ENCODE results near the gene PLIN1. TPM values are rescaled to one million over a fixed set of nuclear protein-coding genes. Genes with fewer than 3 reads are reported as not detected.

Gene PLIN1
- total RNA-seq, 2 donors from 2014 or later = 5.7 to 24.2 TPM

DNA sequence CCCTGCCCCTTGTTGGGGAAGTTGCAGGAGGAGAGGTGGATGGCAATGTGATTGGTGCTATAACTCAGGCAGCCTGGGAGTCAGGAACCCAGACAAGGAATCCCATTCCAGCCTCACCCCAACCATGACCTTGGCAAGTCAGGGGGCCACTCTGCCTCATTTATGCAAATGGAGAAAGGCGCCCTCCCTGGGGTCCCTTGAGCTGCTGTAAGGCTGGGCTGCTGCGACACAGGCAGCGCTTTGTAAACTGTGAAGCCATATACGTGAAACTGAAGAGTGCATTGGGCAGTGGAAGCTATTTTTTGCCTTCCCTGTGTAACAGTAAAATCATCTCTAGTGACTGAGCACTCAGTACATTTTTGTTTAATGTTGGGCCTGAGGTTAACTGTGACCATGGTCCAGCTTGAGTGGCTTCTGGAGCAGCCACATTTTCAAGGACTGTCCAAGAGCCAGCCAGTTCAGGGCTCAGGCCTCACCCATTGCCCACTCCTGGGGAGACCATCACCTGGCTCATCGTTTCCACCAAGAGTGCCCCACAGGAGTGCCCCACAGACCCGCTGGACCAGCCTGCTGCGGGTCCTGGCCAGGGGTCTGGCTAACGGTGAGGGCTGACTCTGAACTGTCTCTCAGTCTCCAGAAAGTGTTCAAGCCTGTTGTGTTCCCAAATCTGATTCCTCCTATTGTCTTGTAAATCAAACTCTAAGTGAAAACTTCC, 51.8 kb downstream of the PLIN1 start:
- H3K27me3 ChIP-seq (replicated peaks; ENCODE audit: insufficient read depth) = no peaks in the 10 kb centered on the region
- TF ChIP-seq, protein P1, sequence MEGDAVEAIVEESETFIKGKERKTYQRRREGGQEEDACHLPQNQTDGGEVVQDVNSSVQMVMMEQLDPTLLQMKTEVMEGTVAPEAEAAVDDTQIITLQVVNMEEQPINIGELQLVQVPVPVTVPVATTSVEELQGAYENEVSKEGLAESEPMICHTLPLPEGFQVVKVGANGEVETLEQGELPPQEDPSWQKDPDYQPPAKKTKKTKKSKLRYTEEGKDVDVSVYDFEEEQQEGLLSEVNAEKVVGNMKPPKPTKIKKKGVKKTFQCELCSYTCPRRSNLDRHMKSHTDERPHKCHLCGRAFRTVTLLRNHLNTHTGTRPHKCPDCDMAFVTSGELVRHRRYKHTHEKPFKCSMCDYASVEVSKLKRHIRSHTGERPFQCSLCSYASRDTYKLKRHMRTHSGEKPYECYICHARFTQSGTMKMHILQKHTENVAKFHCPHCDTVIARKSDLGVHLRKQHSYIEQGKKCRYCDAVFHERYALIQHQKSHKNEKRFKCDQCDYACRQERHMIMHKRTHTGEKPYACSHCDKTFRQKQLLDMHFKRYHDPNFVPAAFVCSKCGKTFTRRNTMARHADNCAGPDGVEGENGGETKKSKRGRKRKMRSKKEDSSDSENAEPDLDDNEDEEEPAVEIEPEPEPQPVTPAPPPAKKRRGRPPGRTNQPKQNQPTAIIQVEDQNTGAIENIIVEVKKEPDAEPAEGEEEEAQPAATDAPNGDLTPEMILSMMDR (IDR thresholded peaks at IDR 0.05) = no peak
- H3K27ac ChIP-seq = no peak overlapping the region
- ATAC-seq (ENCODE audit: insufficient number of reproducible peaks, low FRiP score, low read depth) = no peak
- H3K4me1 ChIP-seq (ENCODE audit: control insufficient read depth in 1 of 2, low read depth in 2 of 2) = peaks cover 5 to 17% of the 10 kb centered on the region in 2 donors
- peaks cover 50% of the 10 kb centered on the region for H3K36me3 ChIP-seq
- H3K4me3 ChIP-seq = no peak overlapping the region
- no peaks in the 10 kb centered on the region for H3K9me3 ChIP-seq
- DNase-seq (ENCODE audit: low spot score) = no peak

GRCh38 chr15:89625716-89626115, 53.5 kb downstream of the PLIN1 start:
- Histone ChIP-seq H3K4me3 (no peak overlapping the region), H3K4me1 (ENCODE audit: control insufficient read depth in 1 of 2, low read depth in 2 of 2) (peaks cover 5 to 17% of the 10 kb centered on the region in 2 donors)
- no peak for ATAC-seq (ENCODE audit: insufficient number of reproducible peaks, low FRiP score, low read depth)

DNA sequence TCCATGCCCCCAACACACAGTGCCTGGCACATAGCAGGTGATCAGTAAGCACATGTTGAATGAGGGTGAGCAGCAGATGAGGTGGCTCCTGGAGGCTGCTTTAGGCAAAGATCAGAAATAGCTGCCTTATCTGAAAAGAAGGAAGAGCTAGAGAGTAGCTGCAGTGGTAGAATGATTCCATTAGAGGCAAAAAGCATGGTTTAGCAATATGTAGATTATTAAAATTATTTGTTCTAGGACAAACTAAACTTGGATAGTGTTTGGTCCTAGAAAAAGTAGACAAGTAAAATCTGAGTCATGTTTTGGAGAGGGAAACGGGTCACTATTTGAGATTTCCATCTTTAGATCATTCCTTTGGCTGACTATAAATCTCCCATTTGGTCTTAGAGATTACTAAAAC, 56.0 kb downstream of the PLIN1 start:
- Histone ChIP-seq H3K4me1 (ENCODE audit: control insufficient read depth in 1 of 2, low read depth in 2 of 2) (peaks cover 5 to 17% of the 10 kb centered on the region in 2 donors), H3K4me3 (no peak overlapping the region), H3K27me3 (replicated peaks; ENCODE audit: insufficient read depth) (no peaks in the 10 kb centered on the region), H3K27ac (no peak overlapping the region), H3K36me3 (peaks cover 13% of the 10 kb centered on the region), H3K9me3 (no peaks in the 10 kb centered on the region)
- no peak for DNase-seq (ENCODE audit: low spot score)
- no peak for ATAC-seq (ENCODE audit: insufficient number of reproducible peaks, low FRiP score, low read depth)
- TF ChIP-seq, protein P1 (IDR thresholded peaks at IDR 0.05) = no peak

More at GRCh38 chr15:89625716-89626115, 53.5 kb downstream of the PLIN1 start:
- TF ChIP-seq, protein P1 (IDR thresholded peaks at IDR 0.05) = no peak
- H3K36me3 ChIP-seq = peaks cover 34% of the 10 kb centered on the region
- no peak for DNase-seq (ENCODE audit: low spot score)
- H3K27ac ChIP-seq = no peak overlapping the region
- no peaks in the 10 kb centered on the region for H3K27me3 ChIP-seq (replicated peaks; ENCODE audit: insufficient read depth)
- H3K9me3 ChIP-seq = no peaks in the 10 kb centered on the region

- DNase-seq (ENCODE audit: low spot score) (no peak), ATAC-seq (ENCODE audit: insufficient number of reproducible peaks, low FRiP score, low read depth) (no peak)
- TF ChIP-seq, protein P1 (IDR thresholded peaks at IDR 0.05) = no peak
- Histone ChIP-seq H3K27ac (no peak overlapping the region), H3K27me3 (replicated peaks; ENCODE audit: insufficient read depth) (no peaks in the 10 kb centered on the region), H3K9me3 (no peaks in the 10 kb centered on the region), H3K4me3 (no peak overlapping the region), H3K36me3 (peaks cover 6% of the 10 kb centered on the region), H3K4me1 (ENCODE audit: control insufficient read depth in 1 of 2, low read depth in 2 of 2) (peaks cover 5 to 17% of the 10 kb centered on the region in 2 donors)
Observed at GRCh38 chr15:89621547-89621946, 57.6 kb downstream of the PLIN1 start.

GRCh38 chr15:89616228-89616627, 62.9 kb downstream of the PLIN1 start:
- no peak for ATAC-seq (ENCODE audit: insufficient number of reproducible peaks, low FRiP score, low read depth)
- TF ChIP-seq, protein P1 (IDR thresholded peaks at IDR 0.05) = no peak
- no peak for DNase-seq (ENCODE audit: low spot score)
- Histone ChIP-seq H3K27ac (no peak overlapping the region), H3K27me3 (replicated peaks; ENCODE audit: insufficient read depth) (no peaks in the 10 kb centered on the region), H3K4me3 (no peak overlapping the region), H3K36me3 (no peaks in the 10 kb centered on the region), H3K9me3 (peaks cover 7% of the 10 kb centered on the region), H3K4me1 (ENCODE audit: control insufficient read depth in 1 of 2, low read depth in 2 of 2) (no peaks in the 10 kb centered on the region)

Data from thoracic aorta (tissue), 2 donors.